ENCODE data around the gene HARS2.

The HARS2 gene

GRCh38 chr5:140674629-140675028 lies 16.6 kb upstream of the HARS2 start:
- no peak for DNase-seq (ENCODE audit: low read depth)
- TF ChIP-seq, protein P1, sequence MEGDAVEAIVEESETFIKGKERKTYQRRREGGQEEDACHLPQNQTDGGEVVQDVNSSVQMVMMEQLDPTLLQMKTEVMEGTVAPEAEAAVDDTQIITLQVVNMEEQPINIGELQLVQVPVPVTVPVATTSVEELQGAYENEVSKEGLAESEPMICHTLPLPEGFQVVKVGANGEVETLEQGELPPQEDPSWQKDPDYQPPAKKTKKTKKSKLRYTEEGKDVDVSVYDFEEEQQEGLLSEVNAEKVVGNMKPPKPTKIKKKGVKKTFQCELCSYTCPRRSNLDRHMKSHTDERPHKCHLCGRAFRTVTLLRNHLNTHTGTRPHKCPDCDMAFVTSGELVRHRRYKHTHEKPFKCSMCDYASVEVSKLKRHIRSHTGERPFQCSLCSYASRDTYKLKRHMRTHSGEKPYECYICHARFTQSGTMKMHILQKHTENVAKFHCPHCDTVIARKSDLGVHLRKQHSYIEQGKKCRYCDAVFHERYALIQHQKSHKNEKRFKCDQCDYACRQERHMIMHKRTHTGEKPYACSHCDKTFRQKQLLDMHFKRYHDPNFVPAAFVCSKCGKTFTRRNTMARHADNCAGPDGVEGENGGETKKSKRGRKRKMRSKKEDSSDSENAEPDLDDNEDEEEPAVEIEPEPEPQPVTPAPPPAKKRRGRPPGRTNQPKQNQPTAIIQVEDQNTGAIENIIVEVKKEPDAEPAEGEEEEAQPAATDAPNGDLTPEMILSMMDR (IDR thresholded peaks at IDR 0.05; ENCODE audit: insufficient read depth, low read depth, low read length, missing control alignments), result no peak
- no peak overlapping the region for H3K4me3 ChIP-seq (ENCODE audit: low read depth, low read length)

DNA sequence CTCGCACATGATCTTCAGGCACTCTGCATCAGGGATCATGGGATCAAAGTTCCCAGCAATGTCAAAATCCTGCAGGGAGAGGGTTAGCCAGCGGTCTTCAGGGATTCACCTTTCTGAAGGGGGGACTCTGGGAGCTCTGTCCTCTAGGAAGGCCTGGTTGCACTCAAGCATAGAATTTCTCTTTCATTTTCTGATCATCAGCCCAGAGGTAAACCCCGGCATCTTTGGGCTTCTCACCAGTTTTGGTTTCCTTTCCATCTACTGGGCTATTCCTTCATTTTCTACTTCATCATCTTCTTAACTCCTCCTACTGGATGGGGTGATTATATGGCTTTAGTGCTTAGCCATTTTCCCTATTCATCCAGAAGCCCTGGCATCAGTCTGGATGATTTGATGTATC lies 13.3 kb upstream of the HARS2 start:
- DNase-seq (ENCODE audit: low read depth), result peak; percentile 32
- TF ChIP-seq, protein P1 (IDR thresholded peaks at IDR 0.05; ENCODE audit: insufficient read depth, low read depth, low read length, missing control alignments), result no peak
- no peak overlapping the region for H3K4me3 ChIP-seq (ENCODE audit: low read depth, low read length)

DNA sequence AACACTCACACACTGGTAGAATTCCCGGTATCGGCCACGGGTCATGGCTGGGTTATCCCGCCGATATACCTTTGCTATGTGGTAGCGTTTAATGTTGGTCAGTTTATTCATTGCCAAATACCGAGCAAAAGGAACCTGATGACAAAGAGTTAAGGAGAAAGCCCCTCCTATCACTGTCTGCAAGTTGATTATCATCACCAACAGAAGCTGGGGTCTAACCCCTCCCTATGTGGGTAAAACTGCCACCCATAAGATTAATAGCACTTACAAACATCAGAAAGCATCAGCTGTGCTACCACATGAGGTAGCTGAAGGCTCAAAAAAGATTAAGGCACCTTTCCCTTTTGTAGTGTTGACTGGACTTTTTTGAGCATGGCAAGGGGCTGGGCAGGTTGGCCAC lies 12.3 kb upstream of the HARS2 start:
- DNase-seq (ENCODE audit: low read depth), result no peak
- no peak overlapping the region for H3K4me3 ChIP-seq (ENCODE audit: low read depth, low read length)
- TF ChIP-seq, protein P1 (IDR thresholded peaks at IDR 0.05; ENCODE audit: insufficient read depth, low read depth, low read length, missing control alignments), result no peak

GRCh38 chr5:140690376-140690932 lies 801 bp upstream of the HARS2 start:
- TF ChIP-seq, protein P1 (IDR thresholded peaks at IDR 0.05; ENCODE audit: insufficient read depth, low read depth, low read length, missing control alignments), result no peak
- peak overlapping the region; percentile 69 for H3K4me3 ChIP-seq (ENCODE audit: low read depth, low read length)
- no peak for DNase-seq (ENCODE audit: low read depth)

DNA sequence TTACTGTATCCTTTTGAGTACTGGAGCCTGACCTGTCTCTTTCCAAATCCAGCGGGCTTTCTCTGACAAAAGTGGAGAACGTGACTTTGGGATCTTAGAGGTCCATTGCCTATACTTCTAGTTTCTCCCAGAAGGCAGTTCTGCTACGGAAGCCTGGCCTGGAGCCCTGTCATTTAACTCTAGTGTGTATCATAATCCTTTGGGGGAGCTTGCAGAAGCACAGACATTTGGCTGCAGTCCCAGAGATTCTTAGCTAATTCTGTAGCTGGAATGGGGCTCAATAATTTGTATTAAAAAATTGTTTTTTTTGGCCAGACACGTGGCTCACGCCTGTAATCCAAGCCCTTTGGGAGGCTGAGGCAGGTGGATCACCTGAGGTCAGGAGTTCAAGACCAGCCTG lies 3.0 kb downstream of the HARS2 start:
- H3K4me3 ChIP-seq (ENCODE audit: low read depth, low read length), result no peak overlapping the region
- no peak for DNase-seq (ENCODE audit: low read depth)
- TF ChIP-seq, protein P1 (IDR thresholded peaks at IDR 0.05; ENCODE audit: insufficient read depth, low read depth, low read length, missing control alignments), result no peak

- TF ChIP-seq, protein P1 (IDR thresholded peaks at IDR 0.05; ENCODE audit: insufficient read depth, low read depth, low read length, missing control alignments), result no peak
- H3K4me3 ChIP-seq (ENCODE audit: low read depth, low read length), result no peak overlapping the region
- DNase-seq (ENCODE audit: low read depth), result no peak
Measured at GRCh38 chr5:140696891-140697492, 5.7 kb downstream of the HARS2 start.
